IMR-90 (cell line): ENCODE results near the gene RIPOR3. TPM values are rescaled to one million over a fixed set of nuclear protein-coding genes. Genes with fewer than 3 reads are reported as not detected.

Experiments used
- ATAC-seq: fragments of 200-7000 bp; cut with Tn5 transposase; 2 replicates; pipeline ENCODE4 v1.9.1; 2020; ENCODE audit warnings: low read depth, mild to moderate bottlenecking, moderate library complexity
- BruUV-seq: library from RNA; stranded (reverse); fragments of 400-500 nt; replicated peaks from 2 replicates; lab custom pipeline; 2021; lab: Mats Ljungman, UMichigan
- CTCF ChIA-PET: fragments of 300-600 bp; formaldehyde crosslinking; extraction: SDS; loops from one replicate; lab custom pipeline; 2021; ENCODE audit warnings: antibody characterized with exemption; lab: Yijun Ruan, JAX
- POLR2A ChIA-PET: fragments of 300-600 bp; sonication (Branson Sonifier 250); formaldehyde crosslinking; loops from one replicate; lab custom pipeline; 2022; ENCODE audit warnings: antibody characterized with exemption; ENCODE audit not compliant: unreplicated experiment; lab: Charles Lee
- DNase-seq: peaks from one replicate; pipeline ENCODE4 v3.0.0; 2013
- H2AFZ ChIP-seq: replicated peaks from 2 replicates; pipeline ENCODE3; 2013; ENCODE audit warnings: low read length, mild to moderate bottlenecking; ENCODE audit not compliant: poor library complexity
- H2AK5ac ChIP-seq: 2 replicates; pipeline ENCODE4 v1.6.1; 2013; ENCODE audit warnings: low read depth, low read length, inconsistent platforms
- H2AK9ac ChIP-seq: replicated peaks from 2 replicates; pipeline ENCODE3; 2013; ENCODE audit warnings: mild to moderate bottlenecking, low read depth, low read length, moderate library complexity; ENCODE audit not compliant: poor library complexity
- H2BK120ac ChIP-seq: 2 replicates; pipeline ENCODE4 v1.6.1; 2013; ENCODE audit warnings: low read depth, low read length, inconsistent platforms
- H2BK15ac ChIP-seq: 3 replicates; pipeline ENCODE4 v1.6.1; 2013; ENCODE audit warnings: low read depth, low read length, inconsistent platforms
- H2BK20ac ChIP-seq: 2 replicates; pipeline ENCODE4 v1.6.1; 2013; ENCODE audit warnings: low read depth, mild to moderate bottlenecking, inconsistent platforms, low read length, moderate library complexity
- H2BK5ac ChIP-seq: 2 replicates; pipeline ENCODE4 v1.6.1; 2013; ENCODE audit warnings: mild to moderate bottlenecking, low read depth, low read length, inconsistent platforms; ENCODE audit not compliant: poor library complexity, severe bottlenecking
- H3K14ac ChIP-seq: replicated peaks from 2 replicates; pipeline ENCODE4 v1.6.1; 2013; ENCODE audit warnings: low read depth, low read length, inconsistent platforms
- H3K18ac ChIP-seq: 2 replicates; pipeline ENCODE4 v1.6.1; 2013; ENCODE audit warnings: low read depth, low read length, control low read depth
- H3K23ac ChIP-seq: 2 replicates; pipeline ENCODE4 v1.6.1; 2013; ENCODE audit warnings: low read depth, low read length, inconsistent platforms
- H3K27ac ChIP-seq: 2 replicates; pipeline ENCODE4 v1.5.1; 2013; ENCODE audit warnings: mild to moderate bottlenecking, control low read depth, low read length; ENCODE audit not compliant: insufficient read depth
- H3K27me3 ChIP-seq: 2 replicates; pipeline ENCODE4 v1.6.1; 2013; ENCODE audit warnings: low read length; ENCODE audit not compliant: control insufficient read depth, insufficient read depth
- H3K36me3 ChIP-seq: 2 replicates; pipeline ENCODE4 v1.6.1; 2013; ENCODE audit warnings: low read length, mixed read lengths; ENCODE audit not compliant: control insufficient read depth, insufficient read depth
- H3K4ac ChIP-seq: 2 replicates; pipeline ENCODE4 v1.6.1; 2013; ENCODE audit warnings: low read depth, low read length, inconsistent platforms
- H3K4me1 ChIP-seq: 2 replicates; pipeline ENCODE4 v1.6.1; 2013; ENCODE audit warnings: low read length, mixed read lengths; ENCODE audit not compliant: control insufficient read depth, insufficient read depth
- H3K4me2 ChIP-seq: 2 replicates; pipeline ENCODE4 v1.6.1; 2013; ENCODE audit warnings: low read depth, mild to moderate bottlenecking, control low read depth, low read length, moderate library complexity
- H3K4me3 ChIP-seq: 2 replicates; pipeline ENCODE4 v1.5.1; 2013; ENCODE audit warnings: low read depth, mild to moderate bottlenecking, control low read depth, low read length, moderate library complexity; ENCODE audit not compliant: insufficient read depth
- H3K56ac ChIP-seq: 2 replicates; pipeline ENCODE4 v1.6.1; 2013; ENCODE audit warnings: low read length, inconsistent platforms; ENCODE audit not compliant: insufficient read depth; ENCODE audit errors: extremely low read depth
- H3K79me1 ChIP-seq, 2 experiments: 2 replicates each; pipeline ENCODE4 v1.6.1; 2013; ENCODE audit warnings: low read length in 2 of 2, inconsistent platforms in 1 of 2, low read depth in 1 of 2
- H3K9ac ChIP-seq: 2 replicates; pipeline ENCODE4 v1.6.1; 2013; ENCODE audit warnings: low read depth, low read length, control low read depth
- H3K9me1 ChIP-seq: 2 replicates; pipeline ENCODE4 v1.6.1; 2013; ENCODE audit warnings: low read length, inconsistent platforms; ENCODE audit not compliant: insufficient read depth
- H3K9me3 ChIP-seq: 2 replicates; pipeline ENCODE4 v1.6.1; 2013; ENCODE audit warnings: low read length; ENCODE audit not compliant: control insufficient read depth, insufficient read depth
- H4K20me1 ChIP-seq: 2 replicates; pipeline ENCODE4 v1.6.1; 2013; ENCODE audit warnings: low read length, inconsistent platforms; ENCODE audit not compliant: insufficient read depth
- H4K5ac ChIP-seq: 2 replicates; pipeline ENCODE4 v1.6.1; 2013; ENCODE audit warnings: mild to moderate bottlenecking, low read depth, low read length, control low read depth
- H4K8ac ChIP-seq, 2 experiments: 2 replicates each; pipeline ENCODE4 v1.6.1; 2013; ENCODE audit warnings: low read depth in 2 of 2, low read length in 2 of 2, control low read depth in 1 of 2, inconsistent platforms in 1 of 2
- H4K91ac ChIP-seq: 2 replicates; pipeline ENCODE4 v1.6.1; 2013; ENCODE audit warnings: low read depth, low read length, inconsistent platforms; ENCODE audit not compliant: insufficient read depth
- CEBPB ChIP-seq: IDR thresholded peaks from 2 replicates; pipeline ENCODE4 v1.6.1; 2012; ENCODE audit warnings: low read depth, low read length, improper control_type of control experiment
- CHD1 ChIP-seq: IDR thresholded peaks from 2 replicates; pipeline ENCODE4 v1.6.1; 2012; ENCODE audit warnings: low read depth, low read length, improper control_type of control experiment
- CTCF ChIP-seq: conservative IDR thresholded peaks from 2 replicates; pipeline ENCODE4 v1.5.1; 2012; ENCODE audit warnings: mild to moderate bottlenecking, low read depth, low read length, improper control_type of control experiment
- ELK1 ChIP-seq: fragments of 150-350 bp; IDR thresholded peaks from 2 replicates; pipeline ENCODE4 v1.6.1; 2016; ENCODE audit warnings: low read depth, mild to moderate bottlenecking, low read length, moderate library complexity, borderline replicate concordance
- FOS ChIP-seq: fragments of 150-350 bp; IDR thresholded peaks from 2 replicates; pipeline ENCODE4 v1.6.1; 2016; ENCODE audit warnings: low read depth, low read length
- MAFK ChIP-seq: IDR thresholded peaks from 2 replicates; pipeline ENCODE4 v1.6.1; 2012; ENCODE audit warnings: low read depth, low read length, improper control_type of control experiment
- MAZ ChIP-seq: IDR thresholded peaks from 2 replicates; pipeline ENCODE4 v1.6.1; 2012; ENCODE audit warnings: low read depth, mild to moderate bottlenecking, low read length, improper control_type of control experiment, moderate library complexity, borderline replicate concordance
- MXI1 ChIP-seq: IDR thresholded peaks from 2 replicates; pipeline ENCODE4 v1.6.1; 2012; ENCODE audit warnings: low read depth, mild to moderate bottlenecking, low read length, moderate library complexity, borderline replicate concordance
- NFE2L2 ChIP-seq: fragments of 150-350 bp; IDR thresholded peaks from 2 replicates; pipeline ENCODE4 v1.6.1; 2016; ENCODE audit warnings: low read depth, mild to moderate bottlenecking, low read length
- POLR2A ChIP-seq: IDR thresholded peaks from 2 replicates; pipeline ENCODE4 v1.6.1; 2012; ENCODE audit warnings: mild to moderate bottlenecking, low read depth, low read length
- RAD21 ChIP-seq: IDR thresholded peaks from 2 replicates; pipeline ENCODE4 v1.6.1; 2012; ENCODE audit warnings: low read length, improper control_type of control experiment
- RCOR1 ChIP-seq: IDR thresholded peaks from 2 replicates; pipeline ENCODE4 v1.6.1; 2012; ENCODE audit warnings: mild to moderate bottlenecking, low read length, improper control_type of control experiment; ENCODE audit not compliant: insufficient replicate concordance
- RFX5 ChIP-seq: IDR thresholded peaks from 2 replicates; pipeline ENCODE4 v1.8.0; 2012; ENCODE audit warnings: low read depth, mild to moderate bottlenecking, low read length, moderate library complexity
- SMC3 ChIP-seq: fragments of 150-350 bp; IDR thresholded peaks from 2 replicates; pipeline ENCODE4 v1.6.1; 2016; ENCODE audit warnings: low read depth, mild to moderate bottlenecking, antibody characterized with exemption, low read length, moderate library complexity
- USF2 ChIP-seq: fragments of 150-350 bp; IDR thresholded peaks from 2 replicates; pipeline ENCODE4 v1.6.1; 2017; ENCODE audit warnings: mild to moderate bottlenecking, antibody characterized with exemption, low read length, low read depth
- WGBS, 2 experiments: methylation state at CpG; one replicate each; pipeline versions ENCODE4 v1.1.5 to v1.1.7; 2013; ENCODE audit warnings: missing lambda C conversion rate in 2 of 2; ENCODE audit not compliant: insufficient read length in 1 of 2; ENCODE audit errors: extremely low coverage in 2 of 2; 5-methylcytosine and 5-hydroxymethylcytosine counted together
- dilution Hi-C: fragments of 300-500 bp; cut with HindIII; formaldehyde crosslinking; loops from one replicate; pipeline ENCODE4 v1.14.3; 2018; ENCODE audit warnings: low sequenced_read_pairs; ENCODE audit not compliant: unreplicated experiment
- in situ Hi-C: fragments of 300-500 bp; cut with MboI; formaldehyde crosslinking; loops from 3 replicates; pipeline ENCODE4 v1.14.3; 2019; ENCODE audit warnings: low sequenced_read_pairs, inconsistent platforms, mixed read lengths
- intact Hi-C: fragments of 100-400 bp; cut with micrococcal nuclease; formaldehyde crosslinking; loops from 2 replicates; pipeline ENCODE4 v1.10.0; 2022
- polyA plus RNA-seq, 3 experiments: library from polyadenylated mRNA; depleted of rRNA; stranded (reverse); fragments of >200 nt; gene quantifications; 2 replicates each; pipeline ENCODE4 v1.2.3, GENCODE V29; 2012; ENCODE audit warnings: low replicate concordance in 1 of 3
- total RNA-seq: library from RNA; depleted of rRNA; stranded (reverse); fragments of >200 nt; gene quantifications from 2 replicates; pipeline ENCODE4 v1.2.3, GENCODE V29; 2012

The RIPOR3 gene
- total and polyA plus RNA-seq, 2 of the 4 experiments (the other 2 are of a cell fraction): 0.54 to 1.7 TPM

GRCh38 chr20:50558483-50558925, 132.8 kb downstream of the RIPOR3 start:
- peak overlapping the region; percentile 59; the same call in 1 of the 2 replicates for H3K4me2 ChIP-seq
- POLR2A ChIA-PET: interaction anchor here (0.5 kb wide), 1 partner anchor 413 kb away, joined by 3 read pairs; no protein-coding TSS in a partner anchor
- BruUV-seq: no TSS peak
- H3K14ac ChIP-seq: peak overlapping the region; percentile 24; the same call in 1 of the 2 replicates
- no CpG with 5 or more reads among the region's 4 CpGs for WGBS, 2 experiments
- H3K23ac ChIP-seq: 0 out of 2 replicates have a peak overlapping the region, but pooled peaks have one; percentile 4
- H4K20me1 ChIP-seq: peaks cover 11% of the 10 kb centered on the region; the same call in 1 of the 2 replicates
- dilution Hi-C loops: no loop called here
- peak overlapping the region; percentile 62 for H2BK5ac ChIP-seq
- H2AK9ac ChIP-seq: no peak overlapping the region
- no peak overlapping the region; the same call in 1 of the 2 replicates for H3K4ac ChIP-seq
- 0 out of 2 replicates have a peak overlapping the region, but pooled peaks have one; percentile 13 for H2BK20ac ChIP-seq
- no peak overlapping the region; a peak in 1 of 4 replicates for H4K8ac ChIP-seq
- H2BK15ac ChIP-seq: no peak overlapping the region
- no peak overlapping the region for H3K56ac ChIP-seq
- ATAC-seq (peak; percentile 40), DNase-seq (peak; percentile 87)
- peaks cover 32% of the 10 kb centered on the region for H3K4me1 ChIP-seq
- H3K18ac ChIP-seq: peak overlapping the region; percentile 2; the same call in 1 of the 2 replicates
- in situ Hi-C loops: no loop called here
- H3K9ac ChIP-seq: no peak overlapping the region
- peaks cover 35% of the 10 kb centered on the region for H3K9me1 ChIP-seq
- no peak overlapping the region for H4K5ac ChIP-seq
- intact Hi-C loops: no loop called here
- peaks cover 37 to 81% of the 10 kb centered on the region in 2 experiments for H3K79me1 ChIP-seq
- peaks cover 23% of the 10 kb centered on the region for H3K36me3 ChIP-seq
- 0 out of 2 replicates have a peak overlapping the region, but pooled peaks have one; percentile 31 for H2AK5ac ChIP-seq
- H3K27ac ChIP-seq: peak overlapping the region; percentile 7; the same call in 1 of the 2 replicates
- peak overlapping the region; percentile 14; the same call in 1 of the 2 replicates for H2BK120ac ChIP-seq
- no peaks in the 10 kb centered on the region for H3K27me3 ChIP-seq
- CTCF ChIA-PET: no interaction called here
- H4K91ac ChIP-seq: no peak overlapping the region
- no peak overlapping the region for H2AFZ ChIP-seq
- H3K4me3 ChIP-seq: no peak overlapping the region
- H3K9me3 ChIP-seq: no peaks in the 10 kb centered on the region
- TF ChIP-seq ELK1 (no peak), USF2 (no peak), MAZ (no peak), CEBPB (0 out of 2 replicates have a peak, but pooled peaks have one; percentile 1), MXI1 (peak; percentile 60; the same call in 1 of the 2 replicates), RAD21 (no peak), CHD1 (no peak), RCOR1 (no peak), FOS (peak; percentile 59), CTCF (no peak), MAFK (no peak), NFE2L2 (no peak), POLR2A (no peak), RFX5 (no peak), SMC3 (no peak)
